Mucosa of rectum (tissue), 2 donors: ENCODE results near the gene FADS3.

ENCODE experiments used
- H3K27ac ChIP-seq, 2 donors: one replicate each; pipeline ENCODE4 v1.7.0; 2013; ENCODE audit warnings: inconsistent platforms in 2 of 2, low read depth in 2 of 2, low read length in 2 of 2
- H3K27me3 ChIP-seq, 2 donors: one replicate each; pipeline ENCODE4 v1.7.0; 2013; ENCODE audit warnings: low read length in 2 of 2; ENCODE audit not compliant: control insufficient read depth in 2 of 2, insufficient read depth in 2 of 2
- H3K36me3 ChIP-seq, 2 donors: one replicate each; pipeline ENCODE4 v1.7.0; 2013; ENCODE audit warnings: low read length in 2 of 2; ENCODE audit not compliant: control insufficient read depth in 2 of 2, insufficient read depth in 2 of 2
- H3K4me1 ChIP-seq, 2 donors: one replicate each; pipeline ENCODE4 v1.7.0; 2013; ENCODE audit warnings: low read length in 2 of 2, mild to moderate bottlenecking in 1 of 2; ENCODE audit not compliant: control insufficient read depth in 2 of 2, insufficient read depth in 2 of 2
- H3K4me3 ChIP-seq, 2 donors: one replicate each; pipeline ENCODE4 v1.7.0; 2013; ENCODE audit warnings: low read length in 2 of 2
- H3K9ac ChIP-seq, 2 donors: one replicate each; pipeline ENCODE4 v1.7.0; 2013; ENCODE audit warnings: low read length in 2 of 2, low read depth in 1 of 2, mild to moderate bottlenecking in 1 of 2
- H3K9me3 ChIP-seq, 2 donors: one replicate each; pipeline ENCODE4 v1.7.0; 2013; ENCODE audit warnings: low read length in 2 of 2; ENCODE audit not compliant: control insufficient read depth in 2 of 2
- donor health status: healthy.
- donor health status: Normal muscosa, but diverticular disease.

The FADS3 gene

GRCh38 chr11:61922539-61922938 lies 31.2 kb upstream of the FADS3 start:
- peaks cover 25 to 28% of the 10 kb centered on the region in 2 donors for H3K27me3 ChIP-seq
- H3K27ac ChIP-seq = peak overlapping the region; percentile 78 to 80
- H3K4me3 ChIP-seq = no peak overlapping the region
- peaks cover 3 to 15% of the 10 kb centered on the region in 2 donors for H3K4me1 ChIP-seq
- H3K9ac ChIP-seq = peak overlapping the region in 1 of 2 donors; percentile 34
- H3K9me3 ChIP-seq = no peaks in the 10 kb centered on the region
- no peaks in the 10 kb centered on the region for H3K36me3 ChIP-seq

- Histone ChIP-seq H3K9ac (no peak overlapping the region), H3K36me3 (no peaks in the 10 kb centered on the region), H3K27me3 (peaks cover 27 to 32% of the 10 kb centered on the region in 2 donors), H3K9me3 (no peaks in the 10 kb centered on the region), H3K4me1 (peaks cover 3 to 15% of the 10 kb centered on the region in 2 donors), H3K4me3 (no peak overlapping the region), H3K27ac (no peak overlapping the region)
Observed at GRCh38 chr11:61921446-61921845, 30.1 kb upstream of the FADS3 start.

DNA sequence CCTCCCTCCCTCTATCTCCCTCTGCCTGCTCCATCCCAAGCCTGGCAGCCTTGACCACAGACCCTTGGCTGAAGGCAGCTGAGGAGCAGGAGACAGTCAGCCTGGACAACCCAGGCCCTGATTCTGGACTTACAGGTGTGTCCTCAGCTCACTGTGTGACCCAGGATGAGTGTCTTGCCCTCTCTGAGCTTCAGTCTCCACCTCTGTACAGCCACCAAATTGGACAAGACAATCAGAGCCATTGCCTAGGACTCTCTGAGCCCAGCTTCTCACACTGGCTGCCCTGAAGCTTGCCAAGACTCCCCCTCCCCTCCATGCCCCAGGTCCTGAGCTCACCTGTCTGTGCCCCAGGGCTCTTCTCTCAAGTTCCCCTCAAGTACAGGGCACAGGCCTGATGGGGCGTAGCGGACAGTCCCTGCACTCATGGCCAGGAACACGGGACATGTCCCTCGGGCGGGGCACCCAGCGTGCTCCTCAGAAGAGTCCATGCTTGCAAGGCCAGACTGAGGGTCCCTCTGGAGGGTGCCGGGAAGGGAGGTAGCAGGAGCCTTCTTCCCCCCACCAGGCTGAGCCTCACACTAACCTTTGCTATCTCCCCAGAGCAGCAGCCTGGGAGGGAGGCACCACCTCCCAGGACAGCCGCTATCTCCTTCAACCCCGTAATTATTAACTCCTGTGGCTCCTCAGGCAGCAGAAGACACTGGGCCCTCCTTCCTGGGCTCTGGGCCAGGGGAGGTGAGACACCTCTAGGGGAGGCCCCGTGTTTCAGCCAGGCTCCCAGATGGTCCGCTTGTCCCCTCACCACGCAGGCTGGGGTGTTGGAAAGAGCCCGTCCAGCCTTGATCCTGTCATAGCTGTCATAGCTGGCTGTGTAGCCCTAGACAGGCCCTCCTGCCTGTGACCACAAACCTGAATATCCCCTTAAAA lies 28.6 kb upstream of the FADS3 start:
- Histone ChIP-seq H3K4me1 (peaks cover 3 to 15% of the 10 kb centered on the region in 2 donors), H3K27ac (peak overlapping the region in 1 of 2 donors; percentile 23), H3K9ac (no peak overlapping the region), H3K36me3 (no peaks in the 10 kb centered on the region), H3K27me3 (peaks cover 30 to 35% of the 10 kb centered on the region in 2 donors), H3K9me3 (no peaks in the 10 kb centered on the region), H3K4me3 (no peak overlapping the region)

DNA sequence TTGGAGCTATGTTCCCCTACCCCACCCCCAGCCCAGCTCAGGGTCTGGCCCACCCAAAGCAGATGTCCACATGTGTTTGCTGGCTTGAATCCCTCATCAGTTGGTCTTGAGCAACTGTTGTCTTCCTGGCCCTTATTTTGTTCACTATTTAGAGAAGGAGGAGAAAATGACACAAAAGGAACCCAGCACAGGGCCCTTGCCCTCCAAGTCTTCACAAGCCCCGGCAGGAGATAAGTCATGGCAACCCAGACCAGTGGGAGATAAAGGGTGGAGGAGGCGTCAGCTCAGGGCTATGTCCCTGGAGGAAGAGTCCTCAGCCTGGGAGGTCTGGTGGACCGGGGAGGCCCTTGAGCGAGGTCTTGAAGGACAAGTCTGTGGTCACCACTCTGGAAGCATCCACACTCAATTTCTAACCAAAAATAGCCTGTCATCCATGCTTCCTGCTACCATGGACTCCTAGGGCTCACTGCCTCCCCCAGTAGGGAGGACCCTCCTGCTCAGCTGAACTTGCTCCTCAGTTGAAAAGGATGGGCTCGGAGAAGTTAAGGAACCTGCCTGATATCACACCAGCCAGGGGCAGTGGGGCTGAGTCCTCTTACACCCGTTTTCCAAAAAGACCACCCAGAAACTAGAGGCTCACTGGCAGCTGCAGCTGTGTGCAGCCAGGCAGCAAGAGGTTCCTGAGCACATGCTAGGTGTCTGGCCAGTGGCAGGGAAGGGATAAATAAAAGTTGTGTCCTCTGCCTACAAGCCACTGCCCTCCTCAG lies 27.8 kb upstream of the FADS3 start:
- H3K9me3 ChIP-seq = no peaks in the 10 kb centered on the region
- peaks cover 3 to 15% of the 10 kb centered on the region in 2 donors for H3K4me1 ChIP-seq
- H3K4me3 ChIP-seq = no peak overlapping the region
- H3K27ac ChIP-seq = peak overlapping the region; percentile 15 to 23
- peaks cover 30 to 35% of the 10 kb centered on the region in 2 donors for H3K27me3 ChIP-seq
- H3K9ac ChIP-seq = no peak overlapping the region
- no peaks in the 10 kb centered on the region for H3K36me3 ChIP-seq

GRCh38 chr11:61918251-61918937 lies 27.0 kb upstream of the FADS3 start:
- H3K27ac ChIP-seq = peak overlapping the region in 1 of 2 donors; percentile 25
- peaks cover 3 to 13% of the 10 kb centered on the region in 2 donors for H3K4me1 ChIP-seq
- H3K4me3 ChIP-seq = no peak overlapping the region
- H3K27me3 ChIP-seq = peaks cover 30 to 35% of the 10 kb centered on the region in 2 donors
- no peaks in the 10 kb centered on the region for H3K36me3 ChIP-seq
- H3K9me3 ChIP-seq = no peaks in the 10 kb centered on the region
- peak overlapping the region; percentile 28 to 46 for H3K9ac ChIP-seq

DNA sequence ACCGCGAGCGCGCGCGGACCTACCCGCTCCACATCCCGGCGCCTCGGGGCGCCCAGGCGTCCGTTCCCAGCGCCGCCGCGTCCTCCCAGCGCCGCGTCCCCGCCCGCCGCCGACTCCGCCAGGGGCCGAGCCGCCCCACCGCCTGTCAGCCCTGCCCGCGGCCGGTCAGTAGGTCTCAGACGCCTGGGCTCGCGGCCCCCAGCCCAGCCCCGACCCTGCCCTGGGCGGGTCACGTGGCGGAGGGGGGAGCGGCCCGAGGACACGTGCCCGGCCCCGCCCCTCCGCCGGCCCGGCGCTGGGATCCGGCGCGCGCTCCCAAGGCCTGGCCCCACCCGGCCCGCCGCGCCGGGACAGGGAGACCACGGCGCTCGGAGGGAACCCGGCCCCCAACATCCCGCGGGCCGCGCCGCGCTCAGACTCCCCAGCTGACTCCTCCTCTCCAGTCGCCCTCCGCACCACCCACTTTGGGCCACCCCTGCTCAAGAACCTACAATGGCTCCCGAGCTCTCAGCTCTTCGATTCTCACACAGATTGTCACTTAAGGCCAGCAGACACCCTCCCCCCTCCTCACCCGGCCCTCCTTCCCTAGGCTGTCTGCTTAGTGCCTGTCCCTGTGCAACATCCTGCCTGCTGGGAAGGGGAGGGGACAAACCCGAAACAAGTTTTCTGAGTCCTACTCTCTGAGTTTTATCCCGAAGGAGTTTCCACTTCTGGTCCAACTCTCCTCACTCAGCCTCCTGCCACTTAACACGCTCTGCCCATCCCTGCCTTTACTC lies 26.2 kb upstream of the FADS3 start, which contains the start of gene RAB3IL1:
TSS of gene RAB3IL1 (minus strand) at position 233 of the 776 bp plus-strand sequence. CDS start at position 34, 199 bp downstream.
- H3K4me3 ChIP-seq = peak within 1 kb of the TSS; percentile 64 to 70
- H3K9me3 ChIP-seq = no peaks in the 10 kb centered on the region
- H3K27me3 ChIP-seq = peaks cover 27 to 35% of the 10 kb centered on the region in 2 donors
- H3K36me3 ChIP-seq = no peaks in the 10 kb centered on the region
- H3K27ac ChIP-seq = peak within 1 kb of the TSS; percentile 25 to 39
- H3K9ac ChIP-seq = peak within 1 kb of the TSS; percentile 28 to 46
- peaks cover 3 to 5% of the 10 kb centered on the region in 2 donors for H3K4me1 ChIP-seq

DNA sequence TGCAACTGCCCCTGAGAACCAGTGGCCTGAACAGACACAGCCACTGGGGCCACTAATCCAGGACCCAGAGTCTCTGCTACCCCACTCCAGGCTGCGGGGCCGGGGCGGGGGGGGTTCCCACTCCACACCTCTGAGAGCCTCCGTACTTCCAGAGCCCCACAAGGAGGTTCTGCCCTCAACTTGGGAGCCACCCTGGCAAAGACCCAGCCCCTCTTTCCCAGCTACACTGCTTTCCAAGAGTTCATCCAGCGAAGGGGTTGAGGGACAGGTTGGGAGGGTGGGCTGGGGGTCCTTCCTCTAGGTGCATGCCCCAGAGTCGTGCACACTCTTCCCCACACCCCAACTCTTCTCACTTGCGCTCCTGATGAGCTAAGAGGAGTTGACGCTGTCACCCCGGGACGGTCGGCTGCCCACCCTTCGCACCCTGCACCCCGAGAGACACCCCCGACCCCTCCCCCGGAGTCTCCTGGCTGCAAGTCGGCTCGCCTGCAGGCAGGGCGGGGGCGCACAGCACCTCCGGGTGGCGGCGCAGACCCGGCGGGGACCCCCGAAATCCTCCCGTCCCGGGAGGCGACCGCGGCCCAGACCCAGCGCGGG lies 25.5 kb upstream of the FADS3 start:
- no peaks in the 10 kb centered on the region for H3K9me3 ChIP-seq
- H3K27me3 ChIP-seq = peaks cover 27 to 35% of the 10 kb centered on the region in 2 donors
- H3K36me3 ChIP-seq = no peaks in the 10 kb centered on the region
- H3K4me1 ChIP-seq = peaks cover 3 to 5% of the 10 kb centered on the region in 2 donors
- peak overlapping the region; percentile 25 to 39 for H3K27ac ChIP-seq
- H3K4me3 ChIP-seq = peak overlapping the region; percentile 59 to 64
- H3K9ac ChIP-seq = peak overlapping the region in 1 of 2 donors; percentile 18

DNA sequence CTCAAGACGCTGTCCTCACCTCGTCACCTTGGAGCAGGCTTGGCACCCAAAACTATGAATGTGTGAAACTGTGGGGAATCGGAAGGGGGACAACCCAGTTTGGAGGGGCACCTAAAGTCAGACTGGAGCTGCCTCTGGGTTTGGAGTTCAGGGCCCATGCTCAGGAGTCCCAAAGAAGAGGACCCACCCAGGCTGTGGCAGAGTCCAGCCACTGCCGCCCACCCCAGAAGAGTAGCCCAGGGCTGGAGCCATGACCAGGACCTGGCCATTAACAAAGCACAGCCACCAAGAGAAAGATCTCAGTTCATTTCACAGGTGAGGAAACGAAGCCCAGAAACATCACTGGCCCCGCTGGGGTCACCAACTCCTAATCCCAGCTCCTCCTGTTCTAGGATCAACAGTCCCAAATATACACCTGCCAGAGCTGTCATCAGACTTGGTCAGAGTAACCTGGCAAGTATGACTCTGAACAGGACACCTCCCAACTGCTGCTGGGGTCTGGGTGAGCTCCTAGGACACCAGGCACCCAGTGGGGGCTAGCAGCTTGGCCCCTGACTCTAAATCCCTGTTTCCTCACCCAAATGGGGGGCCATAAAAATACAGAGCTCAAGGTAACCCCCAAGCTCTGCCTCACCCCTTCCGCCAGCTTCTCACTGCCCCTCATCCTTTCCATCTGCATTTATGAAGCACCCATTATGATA lies 23.3 kb upstream of the FADS3 start:
- peaks cover 5 to 6% of the 10 kb centered on the region in 2 donors for H3K4me1 ChIP-seq
- H3K27me3 ChIP-seq = peaks cover 20 to 25% of the 10 kb centered on the region in 2 donors
- H3K4me3 ChIP-seq = no peak overlapping the region
- H3K9ac ChIP-seq = no peak overlapping the region
- H3K36me3 ChIP-seq = no peaks in the 10 kb centered on the region
- H3K9me3 ChIP-seq = no peaks in the 10 kb centered on the region
- no peak overlapping the region for H3K27ac ChIP-seq
